Transverse colon (tissue), 4 donors: ENCODE results near the gene CSRP3. TPM values are rescaled to one million over a fixed set of nuclear protein-coding genes. Genes with fewer than 3 reads are reported as not detected.

Experiments
- DNase-seq: peaks from one replicate; pipeline ENCODE4 v3.0.0-alpha.2; 2019
- H3K27ac ChIP-seq, 4 donors: fragments of 200-600 bp; sonication (generic); 2 replicates each; pipeline ENCODE4 v1.5.1; 2016 to 2018; ENCODE audit warnings: inconsistent platforms in 4 of 4
- H3K27me3 ChIP-seq: fragments of 200-600 bp; sonication (generic); 2 replicates; pipeline ENCODE4 v1.5.1; 2017; ENCODE audit warnings: inconsistent platforms
- H3K36me3 ChIP-seq, 4 donors: fragments of 200-600 bp; sonication (generic); 2 replicates each; pipeline ENCODE4 v1.5.1; 2017 to 2019; ENCODE audit warnings: inconsistent platforms in 4 of 4
- H3K4me1 ChIP-seq, 4 donors: fragments of 200-600 bp; sonication (generic); 2 replicates each; pipeline ENCODE4 v1.5.1; 2017 to 2020; ENCODE audit warnings: inconsistent platforms in 4 of 4
- H3K4me3 ChIP-seq, 4 donors: fragments of 200-600 bp; sonication (generic); 1 replicate in 1 of 4; 2 replicates in 3 of 4; pipeline versions ENCODE4 v1.5.1 to v1.6.1; 2017 to 2019; ENCODE audit warnings: inconsistent platforms in 4 of 4
- H3K9me3 ChIP-seq, 2 donors: fragments of 200-600 bp; sonication (generic); 2 replicates each; pipeline ENCODE4 v1.5.1; 2017 to 2019; ENCODE audit warnings: inconsistent platforms in 2 of 2
- CTCF ChIP-seq, 5 experiments: fragments of 200-600 bp in 3 of 5; fragments of 450-650 bp in 2 of 5; sonication (generic) in 3 of 5; IDR thresholded peaks; 1 replicate in 2 of 5; 2 replicates in 3 of 5; pipeline ENCODE4 v1.5.1; 2016 to 2017; ENCODE audit warnings: antibody characterized with exemption in 5 of 5, inconsistent platforms in 3 of 5, mild to moderate bottlenecking in 2 of 5, moderate library complexity in 1 of 5
- EP300 ChIP-seq: sonication (generic); formaldehyde crosslinking; IDR thresholded peaks from one replicate; pipeline ENCODE4 v1.6.1; 2017; ENCODE audit warnings: antibody characterized with exemption, low read depth
- POLR2A ChIP-seq: fragments of 450-650 bp; IDR thresholded peaks from one replicate; pipeline ENCODE4 v1.6.1; 2016; ENCODE audit warnings: antibody characterized with exemption, mild to moderate bottlenecking, moderate library complexity
- POLR2AphosphoS5 ChIP-seq, 3 donors: sonication (generic); formaldehyde crosslinking; IDR thresholded peaks; one replicate each; pipeline ENCODE4 v1.6.1; 2016; ENCODE audit warnings: antibody characterized with exemption in 3 of 3
- WGBS, 2 donors: methylation state at CpG; one replicate each; pipeline ENCODE4 v1.1.5; 2018; ENCODE audit warnings: low coverage in 1 of 2; 5-methylcytosine and 5-hydroxymethylcytosine counted together
- in situ Hi-C, 4 donors: fragments of 200-750 bp; cut with MboI; loops; one replicate each; pipeline versions ENCODE4 v1.15.0 to v1.15.1; 2017; ENCODE audit warnings: low sequenced_read_pairs in 3 of 4, low pct_ligation_motif_present in 1 of 4, low pct_unique_long_range_greater_than_20kb in 1 of 4
- intact Hi-C: fragments of 100-400 bp; cut with DNase I; formaldehyde crosslinking; loops from one replicate; pipeline ENCODE4 v1.15.1; 2023; ENCODE audit warnings: low total_unique reads
- total RNA-seq, 4 donors: library from RNA; depleted of rRNA; stranded (reverse); fragments of >200 nt; gene quantifications; one replicate each; pipeline ENCODE4 v1.1.0, GENCODE V29; 2016

Gene CSRP3
- total RNA-seq, 4 donors from 2014 or later, result not detected

GRCh38 chr11:19173964-19174638 is 27.7 kb downstream of the CSRP3 start:
- TF ChIP-seq POLR2AphosphoS5 (IDR thresholded peaks at IDR 0.05) (no peak), POLR2A (no peak), EP300 (no peak), CTCF (IDR thresholded peaks at IDR 0.05) (no peak)
- Histone ChIP-seq H3K4me1 (no peaks in the 10 kb centered on the region), H3K4me3 (no peak overlapping the region), H3K9me3 (no peaks in the 10 kb centered on the region), H3K27ac (no peak overlapping the region), H3K27me3 (no peaks in the 10 kb centered on the region), H3K36me3 (peaks cover 0 to 54% (median 6%) of the 10 kb centered on the region in 4 donors)
- no peak for DNase-seq
- WGBS, 2 donors, result 95% methylated on average over 5 to 7 of the region's 7 CpGs
- in situ Hi-C loops, result no loop called here
- intact Hi-C loops, result no loop called here

GRCh38 chr11:19173004-19173689 is 28.6 kb downstream of the CSRP3 start:
- 95% methylated on average over 4 to 9 of the region's 9 CpGs for WGBS, 2 donors
- Histone ChIP-seq H3K9me3 (no peaks in the 10 kb centered on the region), H3K27ac (no peak overlapping the region), H3K4me1 (no peaks in the 10 kb centered on the region), H3K27me3 (no peaks in the 10 kb centered on the region), H3K36me3 (peaks cover 0 to 54% (median 9%) of the 10 kb centered on the region in 4 donors), H3K4me3 (no peak overlapping the region)
- in situ Hi-C loops, result no loop called here
- TF ChIP-seq EP300 (no peak), POLR2A (no peak), CTCF (IDR thresholded peaks at IDR 0.05) (no peak)
- no peak for DNase-seq
- intact Hi-C loops, result no loop called here

DNA sequence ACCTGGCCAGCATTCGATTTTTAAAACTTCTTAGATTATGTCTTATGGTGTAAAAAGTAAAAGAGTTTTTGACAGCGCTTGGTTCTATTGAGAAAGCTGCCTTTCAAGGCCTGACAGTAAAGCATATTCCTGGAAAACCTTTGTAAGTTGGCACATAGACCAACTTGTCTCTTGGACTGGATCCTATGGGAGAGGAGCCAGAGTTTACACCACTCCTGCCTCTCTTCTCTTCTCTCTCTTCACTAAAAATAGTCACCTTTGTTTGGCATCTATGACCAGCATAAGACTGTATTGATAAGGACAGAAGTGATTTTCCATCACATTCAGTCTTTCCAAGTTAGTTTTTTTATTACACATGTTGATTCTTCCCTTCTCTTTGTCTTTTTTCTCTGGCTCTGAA is 33.7 kb downstream of the CSRP3 start:
- H3K36me3 ChIP-seq, result peaks cover 0 to 44% (median 16%) of the 10 kb centered on the region in 4 donors
- H3K9me3 ChIP-seq, result no peaks in the 10 kb centered on the region
- no peaks in the 10 kb centered on the region for H3K4me1 ChIP-seq
- H3K27ac ChIP-seq, result no peak overlapping the region
- H3K27me3 ChIP-seq, result no peaks in the 10 kb centered on the region
- intact Hi-C loops, result no loop called here
- WGBS, 2 donors, result 91 to 95% methylated on average over 2 of the region's 2 CpGs
- in situ Hi-C loops, result no loop called here
- DNase-seq, result no peak
- TF ChIP-seq EP300 (no peak), CTCF (IDR thresholded peaks at IDR 0.05) (no peak)
- H3K4me3 ChIP-seq, result no peak overlapping the region

GRCh38 chr11:19164881-19165280 is 36.9 kb downstream of the CSRP3 start:
- in situ Hi-C loops (no loop called here), intact Hi-C loops (no loop called here)
- H3K4me3 ChIP-seq, result no peak overlapping the region
- no peaks in the 10 kb centered on the region for H3K27me3 ChIP-seq
- no peaks in the 10 kb centered on the region for H3K4me1 ChIP-seq
- no peak for DNase-seq
- no peaks in the 10 kb centered on the region for H3K9me3 ChIP-seq
- WGBS, 2 donors, result 100% methylated on average over 1 to 2 of the region's 2 CpGs
- no peak for TF ChIP-seq POLR2AphosphoS5 (IDR thresholded peaks at IDR 0.05)
- no peak for TF ChIP-seq CTCF (IDR thresholded peaks at IDR 0.05)
- no peak for TF ChIP-seq EP300
- TF ChIP-seq POLR2A, result no peak
- peaks cover 0 to 26% (median 11%) of the 10 kb centered on the region in 4 donors for H3K36me3 ChIP-seq
- H3K27ac ChIP-seq, result no peak overlapping the region
